Suppressor macrophage treated with lipopolysaccharide for 4 hours (primary cell): ENCODE results near the gene STX2.
"Not testable (repeated sequence)": the region's sequence is repeated elsewhere in the genome, so short reads cannot be mapped to it uniquely, and the experiment has no call there.

Experiments used
- DNase-seq: peaks from one replicate; pipeline ENCODE4 v3.0.0-alpha.2; 2020

Gene STX2

GRCh38 chr12:130795906-130796305 is 43.1 kb downstream of the STX2 start:
- DNase-seq = no peak

GRCh38 chr12:130793554-130793849 is 45.5 kb downstream of the STX2 start:
- DNase-seq = no peak

- no peak for DNase-seq
These were observed 46.1 kb downstream of the STX2 start for GRCh38 chr12:130792821-130793553.

- DNase-seq = no peak
These were observed 47.4 kb downstream of the STX2 start for GRCh38 chr12:130791629-130792028.

- no peak for DNase-seq
These were observed 50.5 kb downstream of the STX2 start for GRCh38 chr12:130788515-130788914.

- no peak for DNase-seq
These were observed 51.3 kb downstream of the STX2 start for GRCh38 chr12:130787445-130788410.

GRCh38 chr12:130787041-130787440 is 52.0 kb downstream of the STX2 start:
- no peak for DNase-seq

GRCh38 chr12:130783110-130783715 is 55.8 kb downstream of the STX2 start:
- no peak for DNase-seq

- DNase-seq = not testable (repeated sequence)
These were observed 56.8 kb downstream of the STX2 start for GRCh38 chr12:130782245-130782644.

- DNase-seq = no peak
These were observed 58.0 kb downstream of the STX2 start for GRCh38 chr12:130780880-130781575.

GRCh38 chr12:130780325-130780724 is 58.7 kb downstream of the STX2 start:
- no peak for DNase-seq

GRCh38 chr12:130778776-130779175 is 60.3 kb downstream of the STX2 start:
- DNase-seq = no peak

- DNase-seq = no peak
These were observed 62.2 kb downstream of the STX2 start for GRCh38 chr12:130776857-130777339.

- peak; percentile 68 for DNase-seq
These were observed 62.8 kb downstream of the STX2 start for GRCh38 chr12:130775953-130776856.

- DNase-seq = no peak
These were observed 68.5 kb downstream of the STX2 start for GRCh38 chr12:130770413-130771028.

- DNase-seq = no peak
These were observed 70.9 kb downstream of the STX2 start for GRCh38 chr12:130768120-130768519.

- no peak for DNase-seq
These were observed 72.6 kb downstream of the STX2 start for GRCh38 chr12:130766470-130766869.

GRCh38 chr12:130765186-130765659 is 73.8 kb downstream of the STX2 start:
- DNase-seq = peak; percentile 10

GRCh38 chr12:130764475-130765185 is 74.4 kb downstream of the STX2 start:
- peak; percentile 35 for DNase-seq

- peak; percentile 19 for DNase-seq
These were observed 75.0 kb downstream of the STX2 start for GRCh38 chr12:130764073-130764472.

GRCh38 chr12:130762319-130762675 is 76.8 kb downstream of the STX2 start:
- no peak for DNase-seq
